B cell (primary cell): ENCODE results near the gene ZBTB16.

Source experiments
- EZH2 ChIP-seq: IDR thresholded peaks from 2 replicates; pipeline ENCODE4 v1.6.1; 2012; ENCODE audit warnings: borderline replicate concordance, low read depth, mild to moderate bottlenecking, moderate library complexity, low read length; ENCODE audit not compliant: insufficient read depth, poor library complexity, severe bottlenecking
- TF ChIP-seq, protein P1 (sequence below): fragments of 200-600 bp; IDR thresholded peaks from one replicate; pipeline ENCODE4 v1.8.0; 2022; ENCODE audit warnings: antibody characterized with exemption, mild to moderate bottlenecking

GRCh38 chr11:114173843-114174242 is 114.3 kb downstream of the ZBTB16 start:
- TF ChIP-seq, protein P1, sequence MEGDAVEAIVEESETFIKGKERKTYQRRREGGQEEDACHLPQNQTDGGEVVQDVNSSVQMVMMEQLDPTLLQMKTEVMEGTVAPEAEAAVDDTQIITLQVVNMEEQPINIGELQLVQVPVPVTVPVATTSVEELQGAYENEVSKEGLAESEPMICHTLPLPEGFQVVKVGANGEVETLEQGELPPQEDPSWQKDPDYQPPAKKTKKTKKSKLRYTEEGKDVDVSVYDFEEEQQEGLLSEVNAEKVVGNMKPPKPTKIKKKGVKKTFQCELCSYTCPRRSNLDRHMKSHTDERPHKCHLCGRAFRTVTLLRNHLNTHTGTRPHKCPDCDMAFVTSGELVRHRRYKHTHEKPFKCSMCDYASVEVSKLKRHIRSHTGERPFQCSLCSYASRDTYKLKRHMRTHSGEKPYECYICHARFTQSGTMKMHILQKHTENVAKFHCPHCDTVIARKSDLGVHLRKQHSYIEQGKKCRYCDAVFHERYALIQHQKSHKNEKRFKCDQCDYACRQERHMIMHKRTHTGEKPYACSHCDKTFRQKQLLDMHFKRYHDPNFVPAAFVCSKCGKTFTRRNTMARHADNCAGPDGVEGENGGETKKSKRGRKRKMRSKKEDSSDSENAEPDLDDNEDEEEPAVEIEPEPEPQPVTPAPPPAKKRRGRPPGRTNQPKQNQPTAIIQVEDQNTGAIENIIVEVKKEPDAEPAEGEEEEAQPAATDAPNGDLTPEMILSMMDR: no peak
- TF ChIP-seq EZH2: no peak
